WTC11 (cell line): ENCODE data around the gene BOLA3. TPM values are rescaled to one million over a fixed set of nuclear protein-coding genes. Genes with fewer than 3 reads are reported as not detected.

Experiments
- ATAC-seq: fragments of 200-7000 bp; cut with Tn5 transposase; 2 replicates; pipeline ENCODE4 v1.10.0; 2021; ENCODE audit warnings: mild to moderate bottlenecking, moderate library complexity
- CTCF ChIA-PET: fragments of 300-600 bp; sonication (Branson Sonifier 250); formaldehyde crosslinking; loops from one replicate; lab custom pipeline; 2021; ENCODE audit warnings: antibody characterized with exemption; lab: Charles Lee
- POLR2A ChIA-PET: fragments of 350-600 bp; sonication (Branson Sonifier 250); formaldehyde crosslinking; loops from one replicate; lab custom pipeline; 2021; ENCODE audit warnings: antibody characterized with exemption; lab: Charles Lee
- DNase-seq: peaks from one replicate; pipeline ENCODE4 v3.0.0; 2021; ENCODE audit warnings: low spot score
- H3K27ac Mint-ChIP-seq: 2 replicates; pipeline ENCODE4 v1.8.0; 2021; ENCODE audit warnings: mixed read lengths
- H3K27me3 Mint-ChIP-seq: 2 replicates; pipeline ENCODE4 v1.8.0; 2021; ENCODE audit warnings: low read depth, mild to moderate bottlenecking, moderate library complexity, mixed read lengths
- H3K36me3 Mint-ChIP-seq: 2 replicates; pipeline ENCODE4 v1.8.0; 2021; ENCODE audit warnings: mixed read lengths
- H3K4me1 Mint-ChIP-seq: 2 replicates; pipeline ENCODE4 v1.8.0; 2022; ENCODE audit warnings: mixed read lengths
- H3K4me3 Mint-ChIP-seq: 2 replicates; pipeline ENCODE4 v1.8.0; 2021; ENCODE audit warnings: mild to moderate bottlenecking, moderate library complexity, mixed read lengths
- H3K9me3 Mint-ChIP-seq: 2 replicates; pipeline ENCODE4 v1.8.0; 2021; ENCODE audit warnings: mixed read lengths
- CREM ChIP-seq: sonication (generic); formaldehyde crosslinking; IDR thresholded peaks from 2 replicates; pipeline ENCODE4 v1.8.1; 2022; ENCODE audit warnings: mild to moderate bottlenecking, missing genetic modification reagents, moderate library complexity
- E2F1 ChIP-seq: sonication (generic); formaldehyde crosslinking; IDR thresholded peaks from 2 replicates; pipeline ENCODE4 v1.8.0; 2022; ENCODE audit warnings: mild to moderate bottlenecking, missing genetic modification reagents
- FOXK1 ChIP-seq: sonication (generic); formaldehyde crosslinking; IDR thresholded peaks from 2 replicates; pipeline ENCODE4 v1.8.0; 2022; ENCODE audit warnings: mild to moderate bottlenecking, moderate library complexity, missing genetic modification reagents
- HMGA2 ChIP-seq: fragments of 250-450 bp; sonication (Bioruptor Pico); IDR thresholded peaks from 2 replicates; pipeline ENCODE4 v1.4.0; 2021; ENCODE audit warnings: mild to moderate bottlenecking, moderate library complexity
- NFYB ChIP-seq: sonication (generic); formaldehyde crosslinking; conservative IDR thresholded peaks from 2 replicates; pipeline ENCODE4 v1.8.0; 2022; ENCODE audit warnings: low read depth, missing genetic modification reagents
- NR1H2 ChIP-seq: sonication (generic); formaldehyde crosslinking; IDR thresholded peaks from 2 replicates; pipeline ENCODE4 v1.9.0; 2021; ENCODE audit warnings: mild to moderate bottlenecking, moderate library complexity, missing genetic modification reagents
- SMAD4 ChIP-seq: sonication (generic); formaldehyde crosslinking; IDR thresholded peaks from 2 replicates; pipeline ENCODE4 v1.8.0; 2022; ENCODE audit warnings: mild to moderate bottlenecking, missing genetic modification reagents
- SOX15 ChIP-seq: fragments of 250-450 bp; sonication (Bioruptor Pico); IDR thresholded peaks from 2 replicates; pipeline ENCODE4 v1.9.0; 2021; ENCODE audit warnings: mild to moderate bottlenecking
- SP1 ChIP-seq: sonication (generic); formaldehyde crosslinking; conservative IDR thresholded peaks from 2 replicates; pipeline ENCODE4 v1.8.1; 2022; ENCODE audit warnings: missing genetic modification reagents
- TEAD1 ChIP-seq: sonication (generic); formaldehyde crosslinking; IDR thresholded peaks from 2 replicates; pipeline ENCODE4 v1.8.0; 2022; ENCODE audit warnings: mild to moderate bottlenecking, missing genetic modification reagents
- ZNF317 ChIP-seq: sonication (generic); formaldehyde crosslinking; IDR thresholded peaks from 2 replicates; pipeline ENCODE4 v1.8.1; 2023; ENCODE audit warnings: low read depth, mild to moderate bottlenecking, moderate library complexity, missing genetic modification reagents, borderline replicate concordance
- ZNF425 ChIP-seq: fragments of 250-450 bp; sonication (Bioruptor Pico); conservative IDR thresholded peaks from 2 replicates; pipeline ENCODE4 v1.9.0; 2021; ENCODE audit warnings: mild to moderate bottlenecking
- ZNF532 ChIP-seq: fragments of 250-450 bp; sonication (Bioruptor Pico); IDR thresholded peaks from 2 replicates; pipeline ENCODE4 v1.9.0; 2021; ENCODE audit warnings: mild to moderate bottlenecking, borderline replicate concordance
- total RNA-seq: library from RNA; stranded (reverse); gene quantifications from 3 replicates; pipeline ENCODE4 v1.2.3, GENCODE V29; 2021
- TF ChIP-seq, protein P1 (sequence below): fragments of 200-600 bp; IDR thresholded peaks from 2 replicates; pipeline ENCODE4 v1.8.0; 2022; ENCODE audit warnings: antibody characterized with exemption
- TF ChIP-seq, protein P2 (sequence below): sonication (generic); formaldehyde crosslinking; IDR thresholded peaks from 2 replicates; pipeline ENCODE4 v1.8.1; 2022; ENCODE audit warnings: missing genetic modification reagents, borderline replicate concordance
- TF ChIP-seq, protein P3 (sequence below): fragments of 250-450 bp; sonication (Bioruptor Pico); IDR thresholded peaks from 2 replicates; pipeline ENCODE4 v1.8.0; 2021; ENCODE audit warnings: mild to moderate bottlenecking

The BOLA3 gene
- total RNA-seq, 1 experiment from 2014 or later, result 58.2 TPM

DNA sequence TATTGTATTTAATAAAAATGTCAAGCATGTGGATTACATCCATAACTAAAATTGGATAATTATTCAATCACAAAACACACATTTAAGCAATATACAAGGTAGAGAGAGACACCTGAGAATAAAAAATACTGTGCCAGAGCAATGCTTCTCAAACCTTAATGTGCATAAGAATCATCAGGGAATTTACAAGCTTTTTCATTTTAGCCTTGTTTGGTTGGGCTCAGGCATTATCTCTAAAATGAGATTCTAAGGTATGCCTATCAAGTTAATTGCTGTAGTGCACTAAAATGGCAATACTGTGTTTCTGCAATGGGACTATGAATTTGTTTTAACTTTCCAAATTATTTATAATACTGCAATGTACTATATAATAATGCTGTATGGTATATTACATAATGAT, 30.0 kb upstream of the BOLA3 start (continued):
- TF ChIP-seq, protein P1, sequence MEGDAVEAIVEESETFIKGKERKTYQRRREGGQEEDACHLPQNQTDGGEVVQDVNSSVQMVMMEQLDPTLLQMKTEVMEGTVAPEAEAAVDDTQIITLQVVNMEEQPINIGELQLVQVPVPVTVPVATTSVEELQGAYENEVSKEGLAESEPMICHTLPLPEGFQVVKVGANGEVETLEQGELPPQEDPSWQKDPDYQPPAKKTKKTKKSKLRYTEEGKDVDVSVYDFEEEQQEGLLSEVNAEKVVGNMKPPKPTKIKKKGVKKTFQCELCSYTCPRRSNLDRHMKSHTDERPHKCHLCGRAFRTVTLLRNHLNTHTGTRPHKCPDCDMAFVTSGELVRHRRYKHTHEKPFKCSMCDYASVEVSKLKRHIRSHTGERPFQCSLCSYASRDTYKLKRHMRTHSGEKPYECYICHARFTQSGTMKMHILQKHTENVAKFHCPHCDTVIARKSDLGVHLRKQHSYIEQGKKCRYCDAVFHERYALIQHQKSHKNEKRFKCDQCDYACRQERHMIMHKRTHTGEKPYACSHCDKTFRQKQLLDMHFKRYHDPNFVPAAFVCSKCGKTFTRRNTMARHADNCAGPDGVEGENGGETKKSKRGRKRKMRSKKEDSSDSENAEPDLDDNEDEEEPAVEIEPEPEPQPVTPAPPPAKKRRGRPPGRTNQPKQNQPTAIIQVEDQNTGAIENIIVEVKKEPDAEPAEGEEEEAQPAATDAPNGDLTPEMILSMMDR, result no peak
- TF ChIP-seq NR1H2, result no peak
- TF ChIP-seq, all 79 proteins: peak for 0

- Mint-ChIP-seq H3K27me3 (no peaks in the 10 kb centered on the region), H3K27ac (no peak overlapping the region), H3K36me3 (peaks cover 44% of the 10 kb centered on the region), H3K4me3 (no peak overlapping the region), H3K4me1 (peaks cover 9% of the 10 kb centered on the region), H3K9me3 (peaks cover 15% of the 10 kb centered on the region)
- DNase-seq (no peak), ATAC-seq (no peak)
- POLR2A ChIA-PET, result no interaction called here
- CTCF ChIA-PET, result interaction anchor here (1.5 kb wide), 1 partner anchor 36 kb away, joined by 4 read pairs; no protein-coding TSS in a partner anchor
- TF ChIP-seq FOXK1 (CRISPR knock-in tag) (no peak), SP1 (CRISPR knock-in tag) (no peak), TEAD1 (CRISPR knock-in tag) (no peak), E2F1 (CRISPR knock-in tag) (no peak), ZNF317 (CRISPR knock-in tag) (no peak), SMAD4 (no peak), HMGA2 (CRISPR knock-in tag) (no peak), NFYB (no peak), CREM (CRISPR knock-in tag) (no peak)
- TF ChIP-seq, protein P2, sequence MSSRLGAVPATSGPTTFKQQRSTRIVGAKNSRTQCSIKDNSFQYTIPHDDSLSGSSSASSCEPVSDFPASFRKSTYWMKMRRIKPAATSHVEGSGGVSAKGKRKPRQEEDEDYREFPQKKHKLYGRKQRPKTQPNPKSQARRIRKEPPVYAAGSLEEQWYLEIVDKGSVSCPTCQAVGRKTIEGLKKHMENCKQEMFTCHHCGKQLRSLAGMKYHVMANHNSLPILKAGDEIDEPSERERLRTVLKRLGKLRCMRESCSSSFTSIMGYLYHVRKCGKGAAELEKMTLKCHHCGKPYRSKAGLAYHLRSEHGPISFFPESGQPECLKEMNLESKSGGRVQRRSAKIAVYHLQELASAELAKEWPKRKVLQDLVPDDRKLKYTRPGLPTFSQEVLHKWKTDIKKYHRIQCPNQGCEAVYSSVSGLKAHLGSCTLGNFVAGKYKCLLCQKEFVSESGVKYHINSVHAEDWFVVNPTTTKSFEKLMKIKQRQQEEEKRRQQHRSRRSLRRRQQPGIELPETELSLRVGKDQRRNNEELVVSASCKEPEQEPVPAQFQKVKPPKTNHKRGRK, result no peak
- TF ChIP-seq, protein P3, sequence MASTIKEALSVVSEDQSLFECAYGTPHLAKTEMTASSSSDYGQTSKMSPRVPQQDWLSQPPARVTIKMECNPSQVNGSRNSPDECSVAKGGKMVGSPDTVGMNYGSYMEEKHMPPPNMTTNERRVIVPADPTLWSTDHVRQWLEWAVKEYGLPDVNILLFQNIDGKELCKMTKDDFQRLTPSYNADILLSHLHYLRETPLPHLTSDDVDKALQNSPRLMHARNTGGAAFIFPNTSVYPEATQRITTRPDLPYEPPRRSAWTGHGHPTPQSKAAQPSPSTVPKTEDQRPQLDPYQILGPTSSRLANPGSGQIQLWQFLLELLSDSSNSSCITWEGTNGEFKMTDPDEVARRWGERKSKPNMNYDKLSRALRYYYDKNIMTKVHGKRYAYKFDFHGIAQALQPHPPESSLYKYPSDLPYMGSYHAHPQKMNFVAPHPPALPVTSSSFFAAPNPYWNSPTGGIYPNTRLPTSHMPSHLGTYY, result no peak
Measured at GRCh38 chr2:74174909-74175308, 27.2 kb upstream of the BOLA3 start.

DNA sequence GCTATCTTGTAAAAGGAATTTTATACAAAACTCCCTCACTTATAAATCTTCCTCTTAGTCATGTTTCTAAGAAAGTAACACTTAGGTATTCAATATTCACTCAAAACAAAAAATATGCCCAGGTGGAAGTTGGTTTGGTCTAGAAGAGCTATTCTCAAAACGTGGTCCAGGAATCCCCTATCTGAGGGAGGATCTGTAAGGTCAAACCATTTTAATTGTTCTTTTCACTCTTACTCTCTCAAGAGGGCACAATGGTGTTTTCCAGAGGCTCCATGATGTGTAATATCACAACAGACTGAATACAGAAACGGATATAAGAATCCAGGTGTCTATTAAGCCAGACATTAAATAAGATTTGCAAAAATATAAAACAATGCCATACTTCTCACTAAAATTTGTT, 21.0 kb upstream of the BOLA3 start:
- CTCF ChIA-PET, result interaction anchor here (2.1 kb wide), 1 partner anchor 10 kb away, joined by 10 read pairs; the partner anchor contains the start of gene MOB1A
- no peak for DNase-seq
- H3K4me1 Mint-ChIP-seq, result no peaks in the 10 kb centered on the region
- no peak for ATAC-seq
- POLR2A ChIA-PET, result interaction anchor here (0.8 kb wide), 1 partner anchor 17 kb away, joined by 3 read pairs; no protein-coding TSS in a partner anchor
- H3K9me3 Mint-ChIP-seq, result no peaks in the 10 kb centered on the region
- H3K27me3 Mint-ChIP-seq, result no peaks in the 10 kb centered on the region
- no peak overlapping the region for H3K4me3 Mint-ChIP-seq
- no peak overlapping the region for H3K27ac Mint-ChIP-seq
- peaks cover 66% of the 10 kb centered on the region for H3K36me3 Mint-ChIP-seq
- TF ChIP-seq ZNF425 (CRISPR knock-in tag) (no peak), ZNF532 (CRISPR knock-in tag) (no peak), SOX15 (CRISPR knock-in tag) (no peak)
- TF ChIP-seq, protein P1, result no peak
